ENCODE measurements around the gene FOXO3. TPM values are rescaled to one million over a fixed set of nuclear protein-coding genes. Genes with fewer than 3 reads are reported as not detected.
"Not testable (repeated sequence)": the region's sequence is repeated elsewhere in the genome, so short reads cannot be mapped to it uniquely, and the experiment has no call there.

FOXO3 gene
- total and polyA plus RNA-seq, 8 donors: 50.0 to 71.1 (median 63.1) TPM

DNA sequence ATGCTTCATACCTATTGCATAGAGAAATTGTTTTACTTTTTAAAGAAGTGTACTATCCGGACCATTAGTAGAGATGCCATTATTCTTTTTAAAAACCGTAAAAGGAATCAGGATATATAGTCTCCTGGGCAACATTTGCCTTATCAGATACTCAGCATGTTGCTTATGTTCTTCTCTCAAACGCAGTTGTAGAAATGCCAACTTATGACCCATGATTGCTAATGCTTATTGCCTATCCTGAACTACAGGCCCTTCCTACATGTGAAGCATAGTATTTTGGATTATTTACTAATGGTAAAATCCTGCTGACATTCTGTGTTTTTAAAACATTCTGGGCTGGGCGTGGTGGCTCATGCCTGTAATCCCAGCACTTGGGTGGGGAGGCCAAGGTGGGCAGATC lies 99.5 kb downstream of the FOXO3 start:
- no peak for ATAC-seq
- TF ChIP-seq, protein P1, sequence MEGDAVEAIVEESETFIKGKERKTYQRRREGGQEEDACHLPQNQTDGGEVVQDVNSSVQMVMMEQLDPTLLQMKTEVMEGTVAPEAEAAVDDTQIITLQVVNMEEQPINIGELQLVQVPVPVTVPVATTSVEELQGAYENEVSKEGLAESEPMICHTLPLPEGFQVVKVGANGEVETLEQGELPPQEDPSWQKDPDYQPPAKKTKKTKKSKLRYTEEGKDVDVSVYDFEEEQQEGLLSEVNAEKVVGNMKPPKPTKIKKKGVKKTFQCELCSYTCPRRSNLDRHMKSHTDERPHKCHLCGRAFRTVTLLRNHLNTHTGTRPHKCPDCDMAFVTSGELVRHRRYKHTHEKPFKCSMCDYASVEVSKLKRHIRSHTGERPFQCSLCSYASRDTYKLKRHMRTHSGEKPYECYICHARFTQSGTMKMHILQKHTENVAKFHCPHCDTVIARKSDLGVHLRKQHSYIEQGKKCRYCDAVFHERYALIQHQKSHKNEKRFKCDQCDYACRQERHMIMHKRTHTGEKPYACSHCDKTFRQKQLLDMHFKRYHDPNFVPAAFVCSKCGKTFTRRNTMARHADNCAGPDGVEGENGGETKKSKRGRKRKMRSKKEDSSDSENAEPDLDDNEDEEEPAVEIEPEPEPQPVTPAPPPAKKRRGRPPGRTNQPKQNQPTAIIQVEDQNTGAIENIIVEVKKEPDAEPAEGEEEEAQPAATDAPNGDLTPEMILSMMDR (IDR thresholded peaks at IDR 0.05): no peak
- Histone ChIP-seq H3K27me3 (no peaks in the 10 kb centered on the region), H3K27ac (no peak overlapping the region), H3K9me3 (no peaks in the 10 kb centered on the region), H3K4me1 (peaks cover 13 to 34% of the 10 kb centered on the region in 2 donors), H3K4me3 (no peak overlapping the region), H3K36me3 (peaks cover 0 to 17% of the 10 kb centered on the region in 2 donors)
- intact Hi-C loops (cut with DNase I): no loop called here
- DNase-seq: no peak

DNA sequence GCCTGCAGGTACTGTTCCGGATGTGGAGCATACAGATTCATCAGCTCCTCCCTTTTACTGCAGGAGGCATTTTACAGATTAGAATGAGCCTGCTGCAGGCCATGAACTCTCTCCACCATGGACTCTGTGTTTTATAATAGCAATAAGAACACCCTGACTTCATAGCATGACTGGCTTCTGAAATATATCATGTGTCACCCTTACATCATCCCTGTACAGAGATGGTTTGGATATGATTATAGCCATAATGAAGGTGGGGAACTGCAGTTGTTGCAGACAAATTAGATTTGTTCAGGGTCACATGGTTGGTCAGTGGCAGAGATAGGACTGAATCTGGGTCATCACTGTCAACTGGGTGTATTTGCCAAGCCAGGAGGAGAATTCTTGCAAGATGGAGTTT lies 100.7 kb downstream of the FOXO3 start:
- Histone ChIP-seq H3K27me3 (no peaks in the 10 kb centered on the region), H3K27ac (no peak overlapping the region), H3K9me3 (no peaks in the 10 kb centered on the region), H3K36me3 (peaks cover 0 to 27% of the 10 kb centered on the region in 2 donors), H3K4me3 (no peak overlapping the region), H3K4me1 (peaks cover 6 to 24% of the 10 kb centered on the region in 2 donors)
- intact Hi-C loops (cut with DNase I): no loop called here
- TF ChIP-seq, protein P1 (IDR thresholded peaks at IDR 0.05): no peak
- no peak for ATAC-seq
- DNase-seq: no peak

DNA sequence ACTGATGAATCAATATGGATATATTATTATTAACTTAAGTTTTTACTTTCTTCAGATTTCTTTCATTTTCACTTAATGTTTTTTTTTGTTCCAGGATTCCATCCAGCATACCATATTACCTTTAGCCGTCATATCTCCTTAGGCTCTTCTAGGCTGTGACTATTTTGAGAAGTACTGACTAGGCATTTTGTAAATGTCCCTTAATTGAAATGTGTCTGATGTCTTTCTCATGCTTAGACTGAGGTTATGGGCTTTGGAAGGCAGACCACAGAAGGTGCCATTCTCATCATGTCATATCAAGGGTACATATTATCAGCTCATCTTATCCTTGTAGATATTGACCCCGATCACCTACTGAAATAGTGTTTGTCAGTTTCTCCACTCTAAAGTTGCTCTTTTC lies 101.3 kb downstream of the FOXO3 start:
- intact Hi-C loops (cut with DNase I): no loop called here
- H3K36me3 ChIP-seq: peaks cover 0 to 27% of the 10 kb centered on the region in 2 donors
- ATAC-seq (no peak), DNase-seq (no peak)
- H3K27ac ChIP-seq: no peak overlapping the region
- H3K9me3 ChIP-seq: no peaks in the 10 kb centered on the region
- TF ChIP-seq, protein P1 (IDR thresholded peaks at IDR 0.05): no peak
- no peak overlapping the region for H3K4me3 ChIP-seq
- peaks cover under 1 to 23% of the 10 kb centered on the region in 2 donors for H3K4me1 ChIP-seq
- no peaks in the 10 kb centered on the region for H3K27me3 ChIP-seq

DNA sequence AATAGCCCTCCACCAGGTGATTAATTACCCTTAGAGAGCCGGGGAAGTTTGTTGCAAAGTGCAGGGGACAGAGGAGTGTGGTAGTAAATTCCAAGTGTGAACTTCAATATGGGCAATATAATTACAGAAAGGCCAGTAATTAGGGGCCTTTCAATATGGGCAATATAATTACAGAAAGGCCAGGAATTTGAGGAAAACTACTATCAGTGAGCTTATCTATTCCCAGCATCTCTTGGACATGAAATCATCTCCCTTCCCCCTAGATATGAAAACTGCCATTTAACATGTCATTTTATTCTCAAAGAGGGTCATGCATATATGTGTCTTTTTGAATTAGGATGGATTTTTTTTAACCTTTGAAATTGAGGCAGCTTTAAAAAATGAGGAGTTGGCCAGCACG lies 102.0 kb downstream of the FOXO3 start:
- no peak for DNase-seq
- Histone ChIP-seq H3K27me3 (no peaks in the 10 kb centered on the region), H3K36me3 (peaks cover 0 to 27% of the 10 kb centered on the region in 2 donors), H3K4me3 (no peak overlapping the region), H3K9me3 (no peaks in the 10 kb centered on the region), H3K27ac (no peak overlapping the region), H3K4me1 (peaks cover 5 to 18% of the 10 kb centered on the region in 2 donors)
- intact Hi-C loops (cut with DNase I): no loop called here
- no peak for ATAC-seq
- TF ChIP-seq, protein P1 (IDR thresholded peaks at IDR 0.05): no peak

DNA sequence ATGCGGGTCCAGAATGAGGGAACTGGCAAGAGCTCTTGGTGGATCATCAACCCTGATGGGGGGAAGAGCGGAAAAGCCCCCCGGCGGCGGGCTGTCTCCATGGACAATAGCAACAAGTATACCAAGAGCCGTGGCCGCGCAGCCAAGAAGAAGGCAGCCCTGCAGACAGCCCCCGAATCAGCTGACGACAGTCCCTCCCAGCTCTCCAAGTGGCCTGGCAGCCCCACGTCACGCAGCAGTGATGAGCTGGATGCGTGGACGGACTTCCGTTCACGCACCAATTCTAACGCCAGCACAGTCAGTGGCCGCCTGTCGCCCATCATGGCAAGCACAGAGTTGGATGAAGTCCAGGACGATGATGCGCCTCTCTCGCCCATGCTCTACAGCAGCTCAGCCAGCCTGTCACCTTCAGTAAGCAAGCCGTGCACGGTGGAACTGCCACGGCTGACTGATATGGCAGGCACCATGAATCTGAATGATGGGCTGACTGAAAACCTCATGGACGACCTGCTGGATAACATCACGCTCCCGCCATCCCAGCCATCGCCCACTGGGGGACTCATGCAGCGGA lies 102.9 kb downstream of the FOXO3 start:
- intact Hi-C loops (cut with DNase I); ATAC-seq; H3K27me3 ChIP-seq; H3K27ac ChIP-seq; DNase-seq; H3K9me3 ChIP-seq; H3K4me3 ChIP-seq: not testable (repeated sequence)
- H3K4me1 ChIP-seq: peaks cover 5 to 18% of the 10 kb centered on the region in 2 donors
- peaks cover 0 to 30% of the 10 kb centered on the region in 2 donors for H3K36me3 ChIP-seq

All from left lung (tissue), 10 donors.